Measurements from ENCODE around the gene THAP3.
"Not testable (repeated sequence)": the region's sequence is repeated elsewhere in the genome, so short reads cannot be mapped to it uniquely, and the experiment has no call there.

Gene THAP3

GRCh38 chr1:6635910-6636760 lies 11.5 kb downstream of the THAP3 start:
- DNase-seq, result no peak

GRCh38 chr1:6636778-6637177 lies 12.1 kb downstream of the THAP3 start:
- DNase-seq, result not testable (repeated sequence)

DNA sequence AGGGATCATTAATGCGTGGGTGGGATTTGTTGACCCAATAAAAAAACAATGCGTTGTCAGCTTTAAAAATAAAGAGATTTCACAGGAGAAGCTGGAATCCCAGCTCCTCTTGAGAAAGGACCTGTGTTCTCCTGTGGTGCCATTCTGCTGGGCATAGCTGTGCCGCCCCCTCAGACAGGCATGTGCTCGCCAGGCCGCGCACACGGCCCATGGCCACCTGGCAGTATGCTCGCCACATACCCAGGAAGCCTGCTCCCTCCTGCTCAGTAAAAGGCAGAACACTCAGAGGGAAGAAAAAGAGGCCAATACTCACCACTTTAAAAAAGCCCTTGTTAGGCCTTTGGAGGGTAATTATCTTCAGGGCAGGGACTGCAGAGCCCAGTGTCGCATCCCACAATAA lies 13.1 kb downstream of the THAP3 start:
- DNase-seq, result no peak

DNA sequence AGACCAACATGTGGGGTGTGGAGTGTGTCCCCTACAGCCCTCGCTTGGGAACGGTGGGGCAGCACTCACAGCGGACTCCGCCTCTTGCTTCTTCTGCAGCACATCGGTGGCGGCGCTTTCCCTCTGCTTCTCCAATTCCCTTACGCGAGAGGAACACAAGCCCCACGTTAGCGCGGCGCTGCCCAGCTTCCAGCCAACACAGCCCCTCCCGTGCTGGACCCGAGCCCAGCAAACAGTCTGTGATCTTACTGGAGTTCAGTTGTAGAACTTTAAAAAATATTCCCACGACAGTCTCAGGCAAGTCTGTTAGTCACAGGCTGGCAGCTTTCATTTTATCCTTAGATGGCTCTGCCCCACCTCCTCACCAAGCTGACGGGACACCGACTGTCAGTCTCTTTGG lies 13.6 kb downstream of the THAP3 start:
- DNase-seq, result no peak

GRCh38 chr1:6640867-6641266 lies 16.2 kb downstream of the THAP3 start:
- DNase-seq, result not testable (repeated sequence)

DNA sequence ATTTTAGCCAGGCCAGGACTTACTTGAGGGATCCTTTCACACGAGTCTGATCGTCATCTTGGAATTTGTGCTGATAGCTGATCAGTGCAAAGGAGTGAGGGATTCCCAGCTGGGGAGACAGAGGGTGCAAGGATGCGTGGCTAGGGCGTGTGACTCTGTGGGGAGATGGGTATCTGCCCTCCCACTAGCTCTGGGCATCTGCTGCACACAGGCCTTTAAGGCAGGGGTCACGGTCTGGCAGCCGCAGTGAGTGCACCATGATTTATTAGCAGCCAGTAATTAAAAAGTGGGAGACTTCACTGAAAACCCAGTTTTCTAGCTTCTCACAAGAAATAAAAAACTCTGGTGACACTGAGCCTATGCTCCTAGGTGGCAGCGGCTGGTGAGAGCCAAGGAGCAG lies 20.4 kb downstream of the THAP3 start:
- no peak for DNase-seq

DNA sequence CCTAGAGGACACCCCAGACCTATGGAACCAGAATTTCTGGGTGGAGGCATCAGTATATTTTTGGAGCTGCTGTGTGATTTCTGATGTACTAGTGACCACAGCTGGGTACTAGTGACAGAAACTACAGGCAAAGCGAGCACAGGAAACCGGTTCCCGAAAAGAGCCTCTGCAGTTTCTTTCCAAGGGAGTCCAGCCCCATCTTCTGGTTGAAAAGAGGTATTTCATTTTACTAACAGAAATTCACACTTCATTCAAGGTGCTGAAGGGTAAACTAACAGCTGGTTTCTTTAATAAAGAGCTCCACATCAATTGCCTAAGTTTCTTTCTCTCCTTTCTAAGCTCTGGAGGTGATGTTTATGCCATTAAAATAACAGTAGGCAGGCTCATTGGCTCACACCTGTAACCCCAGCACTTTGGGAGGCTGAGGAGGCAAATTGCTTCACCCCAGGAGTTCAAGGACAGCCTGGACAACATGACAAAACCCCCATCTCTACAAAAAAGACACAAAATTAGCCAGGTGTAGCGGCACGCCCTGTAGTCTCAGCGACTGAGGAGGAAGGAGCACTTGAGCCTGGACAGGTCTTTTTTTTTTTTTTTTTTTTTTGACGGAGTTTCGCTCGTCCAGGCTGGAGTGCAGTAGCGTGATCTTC lies 22.0 kb downstream of the THAP3 start:
- no peak for DNase-seq

- DNase-seq, result no peak
Observed at GRCh38 chr1:6648556-6648955, 23.9 kb downstream of the THAP3 start.

GRCh38 chr1:6651909-6652308 lies 27.2 kb downstream of the THAP3 start:
- DNase-seq, result no peak

DNA sequence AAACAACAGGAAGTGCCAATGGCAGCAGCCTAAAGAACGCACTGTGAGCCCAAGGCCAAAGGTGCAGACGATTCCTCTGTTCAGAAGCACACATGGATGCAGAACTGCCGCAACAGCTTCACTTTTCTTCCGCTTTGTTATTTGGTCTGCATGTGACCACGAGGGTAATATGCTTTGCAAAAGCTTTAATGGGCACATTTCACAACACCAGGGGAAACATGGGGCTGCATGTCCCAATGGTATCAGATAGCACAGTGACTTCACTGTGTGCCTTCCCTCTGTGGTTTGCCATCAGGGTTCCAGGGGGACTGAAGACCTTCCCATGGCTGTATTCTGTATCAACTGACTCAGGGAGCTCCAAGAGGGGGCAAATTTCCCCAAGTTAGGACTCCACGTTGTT lies 28.3 kb downstream of the THAP3 start:
- DNase-seq, result no peak

- DNase-seq, result no peak
Observed at GRCh38 chr1:6653436-6654290, 29.0 kb downstream of the THAP3 start.

DNA sequence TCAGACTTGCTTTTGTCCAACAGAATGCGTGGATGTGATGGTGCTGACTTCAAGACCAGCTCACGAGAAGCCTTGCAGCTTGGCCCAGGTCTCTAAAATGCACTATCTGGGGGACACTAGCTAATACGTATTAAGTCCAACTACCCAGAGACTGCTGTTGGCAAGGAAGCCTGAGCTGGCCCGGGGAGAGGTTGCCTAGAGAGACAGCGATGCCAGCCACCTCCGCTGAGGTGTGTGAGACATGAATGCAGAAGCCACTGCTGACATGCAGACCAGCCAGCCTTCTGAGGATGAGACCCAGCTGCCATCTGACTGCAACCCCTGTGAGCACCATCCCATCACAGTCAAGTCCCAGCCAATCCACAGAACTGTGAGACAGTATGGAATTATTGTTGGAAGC lies 32.5 kb downstream of the THAP3 start:
- no peak for DNase-seq

- no peak for DNase-seq
Observed at GRCh38 chr1:6658359-6659060, 33.8 kb downstream of the THAP3 start.

GRCh38 chr1:6660415-6661049 lies 35.9 kb downstream of the THAP3 start:
- no peak for DNase-seq

DNA sequence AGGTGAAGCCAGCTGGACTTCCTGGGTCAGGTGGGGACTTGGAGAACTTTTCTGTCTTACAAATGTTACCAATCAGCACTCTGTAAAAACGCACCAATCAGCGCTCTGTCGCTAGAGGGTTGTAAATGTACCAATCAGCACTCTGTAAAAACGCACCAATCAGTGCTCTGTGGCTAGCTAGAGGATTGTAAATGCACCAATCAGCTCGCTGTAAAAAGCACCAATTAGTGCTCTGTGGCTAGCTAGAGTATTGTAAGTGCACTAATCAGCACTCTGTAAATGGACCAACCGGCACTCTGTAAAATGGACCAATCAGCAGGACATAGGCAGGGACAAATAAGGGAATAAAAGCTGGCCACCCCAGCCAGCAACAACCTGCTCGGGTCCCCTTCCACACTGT lies 37.8 kb downstream of the THAP3 start:
- not testable (repeated sequence) for DNase-seq

DNA sequence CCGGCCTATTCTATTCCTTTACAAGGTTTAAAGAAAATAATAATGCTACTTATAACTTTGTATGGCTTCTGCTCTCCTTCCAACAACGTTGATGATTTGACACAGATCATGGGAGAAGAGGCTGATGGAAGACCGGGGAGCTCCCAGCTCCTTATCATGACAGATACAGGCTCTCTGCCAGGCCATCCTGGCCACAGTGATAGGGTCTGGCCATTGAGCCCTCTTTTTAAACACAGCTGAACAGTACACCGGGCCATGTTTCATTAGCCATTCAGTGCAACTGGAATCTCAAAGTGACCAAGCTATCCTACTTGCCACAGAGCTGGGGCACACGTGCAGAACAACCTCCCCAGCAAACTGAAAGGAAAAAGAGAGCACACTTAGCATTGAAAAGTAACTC lies 42.0 kb downstream of the THAP3 start:
- no peak for DNase-seq

- DNase-seq, result no peak
Observed at GRCh38 chr1:6667139-6667538, 42.5 kb downstream of the THAP3 start.

DNA sequence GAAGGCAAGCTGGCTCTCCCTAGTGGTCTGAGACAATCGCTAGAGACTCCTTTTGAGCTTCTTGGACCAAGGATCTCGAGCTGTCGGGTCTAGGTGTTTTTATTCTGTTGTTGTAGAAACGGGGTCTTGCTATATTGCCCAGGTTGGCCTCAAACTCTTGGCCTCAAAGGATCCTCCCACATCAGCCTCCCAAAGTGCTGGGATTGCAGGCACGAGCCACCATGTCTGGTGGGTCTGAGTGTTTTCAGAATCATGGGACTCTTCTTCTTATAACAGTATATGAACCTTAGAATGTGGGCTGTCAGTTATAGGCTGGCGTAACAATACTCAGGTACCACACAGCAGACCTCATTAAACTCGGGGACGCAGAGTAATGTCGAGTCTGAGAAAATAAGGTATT lies 43.8 kb downstream of the THAP3 start:
- no peak for DNase-seq

DNA sequence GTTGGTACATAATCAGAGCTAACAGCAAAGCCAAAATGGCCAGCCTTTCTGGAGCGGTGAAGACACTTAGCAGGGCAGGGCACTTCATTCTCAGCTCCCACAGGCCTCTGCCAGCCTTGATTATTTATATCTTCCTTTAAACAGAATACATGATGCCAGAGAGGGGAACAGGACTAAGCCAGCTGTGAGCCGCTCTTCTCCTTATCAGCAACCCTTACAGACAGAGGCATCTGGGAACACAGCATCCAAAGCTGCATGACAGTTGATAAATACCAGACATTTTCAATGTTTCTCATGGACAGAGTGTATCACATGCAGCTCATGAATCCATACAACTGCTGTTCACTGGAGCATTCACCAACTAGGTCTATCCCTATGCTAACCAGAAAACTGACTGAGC lies 47.9 kb downstream of the THAP3 start:
- no peak for DNase-seq

GRCh38 chr1:6673816-6674398 lies 49.2 kb downstream of the THAP3 start:
- no peak for DNase-seq

DNA sequence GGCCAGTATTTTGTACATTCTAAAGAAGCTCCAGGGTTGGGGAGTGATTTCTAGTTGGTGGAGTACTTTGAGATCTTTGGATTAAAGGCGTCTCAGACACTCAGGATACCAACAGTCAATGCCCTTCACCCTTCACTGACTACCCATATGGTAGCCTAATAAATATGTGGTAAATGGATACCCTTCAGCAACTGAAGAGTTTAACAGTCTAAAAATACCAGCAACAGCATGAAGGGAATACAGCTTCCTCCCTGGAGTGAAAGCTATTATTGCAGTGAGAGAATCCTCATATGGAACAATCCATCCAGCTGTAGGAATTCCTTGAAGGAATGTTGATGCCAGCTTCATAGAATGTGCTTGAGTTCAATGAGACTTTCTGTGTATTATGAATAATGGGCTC lies 50.1 kb downstream of the THAP3 start:
- DNase-seq, result no peak

DNA sequence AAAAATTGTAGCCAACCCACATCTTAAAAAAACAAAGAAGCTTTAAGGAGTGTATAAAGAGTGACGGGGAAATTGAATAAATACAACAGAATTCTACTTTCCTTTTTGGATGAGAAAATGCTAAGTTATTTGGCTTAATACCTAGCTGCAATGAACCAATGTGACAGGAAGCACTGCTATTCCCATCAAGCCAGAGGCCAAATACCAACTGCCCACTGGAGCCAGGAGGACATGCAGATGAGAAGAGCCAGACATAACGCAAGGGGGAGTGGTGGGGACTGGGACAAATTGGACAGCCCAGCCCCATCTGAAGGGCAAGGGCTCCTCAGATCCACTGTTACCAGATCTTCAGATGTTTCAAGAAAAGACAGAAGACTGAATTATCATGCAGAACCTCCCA lies 51.3 kb downstream of the THAP3 start:
- DNase-seq, result no peak

All from stimulated activated CD4-positive, alpha-beta T cell treated with anti-CD3 and anti-CD28 coated beads, Interleukin-2, amount 100 ng/mL, for 24 hours (primary cell).